GM18867 (cell line): ENCODE results near the gene RNF152.

Source experiments
- ATAC-seq: cut with Tn5 transposase; IDR thresholded peaks from one replicate; pipeline ENCODE4 v1.9.1; 2021; ENCODE audit warnings: mild to moderate bottlenecking, moderate library complexity; ENCODE audit not compliant: unreplicated experiment

RNF152 gene

GRCh38 chr18:61894751-61895524, 2.1 kb upstream of the RNF152 start:
- no peak for ATAC-seq

GRCh38 chr18:61893971-61894750, 1.4 kb upstream of the RNF152 start:
- ATAC-seq = peak; percentile 89

GRCh38 chr18:61893309-61893970, 633 bp upstream of the RNF152 start:
- ATAC-seq = peak; percentile 16

DNA sequence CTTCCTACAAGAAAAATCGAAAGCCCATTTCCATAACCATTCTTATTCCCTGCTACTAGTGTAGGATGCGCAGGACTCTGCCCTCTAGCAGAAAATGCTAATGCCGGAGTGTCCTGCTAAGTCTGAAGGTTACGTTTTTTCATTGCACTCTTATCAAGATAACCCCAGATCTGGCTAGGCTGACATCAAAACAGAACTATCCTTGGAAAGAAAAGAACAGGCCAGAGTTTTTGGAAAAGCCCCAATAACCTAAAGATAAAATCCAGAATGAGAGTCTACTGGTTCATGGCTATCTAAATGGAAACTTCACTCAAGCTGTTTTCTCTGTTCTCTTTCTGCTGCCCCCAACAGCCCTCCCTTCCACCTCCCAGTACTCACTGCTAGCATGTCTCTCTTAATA, 913 bp downstream of the RNF152 start:
- ATAC-seq = no peak

DNA sequence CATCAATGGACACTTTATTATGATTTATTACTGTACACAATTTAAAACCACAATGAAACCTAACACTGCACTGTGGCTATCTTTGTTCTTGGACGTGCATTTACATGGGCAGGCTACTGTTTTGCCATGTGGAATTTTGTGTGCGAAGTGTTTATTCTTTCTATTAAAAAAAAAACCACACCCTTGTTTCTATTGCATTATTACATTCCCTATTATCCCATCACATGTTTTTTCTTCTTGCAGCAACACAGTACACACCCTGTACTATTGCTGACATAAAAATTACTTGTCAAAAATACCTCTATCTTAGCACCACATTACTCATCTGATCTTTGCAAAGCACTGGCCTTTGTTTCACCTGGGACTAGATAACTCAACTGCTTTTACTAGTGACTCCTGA, 1.5 kb downstream of the RNF152 start:
- no peak for ATAC-seq

GRCh38 chr18:61890344-61890743, 2.5 kb downstream of the RNF152 start:
- ATAC-seq = no peak

DNA sequence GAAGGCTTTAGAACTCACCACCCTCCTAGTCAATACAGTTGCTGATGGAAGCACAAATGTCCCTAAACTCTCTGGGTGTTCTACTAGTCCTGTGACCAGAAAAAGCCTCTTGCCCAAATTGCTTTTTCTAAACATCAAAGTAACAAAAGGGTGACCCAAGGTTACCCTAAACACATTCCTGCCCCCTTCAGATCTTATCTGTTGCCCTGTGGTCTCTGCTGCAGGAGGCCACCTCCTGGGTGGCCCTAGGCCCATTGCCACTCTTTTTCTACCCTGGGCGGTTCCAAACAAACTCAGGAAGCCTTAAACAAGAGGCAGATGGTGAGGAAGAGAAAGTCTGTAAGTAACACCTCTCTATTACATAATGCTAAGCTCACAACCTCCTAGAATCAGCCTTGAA, 3.3 kb downstream of the RNF152 start:
- no peak for ATAC-seq

DNA sequence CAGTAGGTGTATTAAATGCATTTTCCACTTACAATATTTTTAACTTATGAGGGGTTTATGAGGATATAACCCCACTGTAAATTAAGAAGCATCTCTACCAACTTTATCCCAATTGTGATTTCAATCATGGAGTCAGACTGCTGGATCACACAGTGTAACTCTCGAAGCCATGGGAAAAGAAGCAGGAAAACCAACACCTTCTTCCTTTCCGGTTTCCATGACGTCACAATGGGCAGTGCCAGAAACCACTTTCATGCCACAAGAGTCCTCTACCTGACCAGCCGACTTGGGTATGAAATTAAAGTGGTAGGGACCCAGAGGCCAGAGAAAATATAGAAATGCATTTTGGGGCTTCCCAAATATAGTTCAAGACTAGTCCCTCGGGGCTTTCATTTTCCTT, 4.2 kb downstream of the RNF152 start:
- no peak for ATAC-seq

- ATAC-seq = no peak
Observed at GRCh38 chr18:61887838-61888237, 5.0 kb downstream of the RNF152 start.

- no peak for ATAC-seq
Observed at GRCh38 chr18:61883547-61883946, 9.3 kb downstream of the RNF152 start.

DNA sequence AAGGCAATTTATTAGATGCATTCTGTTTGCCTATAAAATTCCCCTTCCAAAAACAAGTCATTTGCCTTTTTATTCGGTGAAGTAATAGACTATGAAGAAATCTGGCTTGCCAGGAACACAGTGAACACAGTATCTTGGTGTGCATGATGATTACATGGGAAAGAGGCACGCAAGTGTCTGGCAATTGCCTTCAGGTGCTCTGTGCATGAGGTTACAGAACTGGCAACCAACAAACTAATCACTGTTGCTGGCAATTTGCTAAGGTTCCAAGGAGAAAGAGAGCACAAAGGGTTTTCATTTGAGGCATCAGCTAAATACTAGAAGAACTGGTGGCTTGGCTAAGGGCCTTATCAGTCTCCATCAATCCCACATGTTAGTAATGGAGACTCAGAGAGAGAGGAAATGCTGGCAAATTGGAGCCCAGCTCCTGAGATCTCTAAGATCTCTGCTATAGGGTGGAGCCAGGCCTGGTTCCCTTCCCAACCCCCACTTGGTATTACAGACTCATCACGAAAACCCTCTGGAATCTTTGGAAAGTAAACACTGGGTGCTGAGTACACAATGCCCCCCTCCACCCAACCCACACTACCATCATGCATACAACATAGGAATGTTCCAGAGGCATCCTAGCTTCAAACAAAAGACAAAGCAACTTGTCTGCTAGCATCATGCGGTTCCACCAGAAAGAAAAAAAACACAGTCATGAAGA, 10.4 kb downstream of the RNF152 start:
- no peak for ATAC-seq

DNA sequence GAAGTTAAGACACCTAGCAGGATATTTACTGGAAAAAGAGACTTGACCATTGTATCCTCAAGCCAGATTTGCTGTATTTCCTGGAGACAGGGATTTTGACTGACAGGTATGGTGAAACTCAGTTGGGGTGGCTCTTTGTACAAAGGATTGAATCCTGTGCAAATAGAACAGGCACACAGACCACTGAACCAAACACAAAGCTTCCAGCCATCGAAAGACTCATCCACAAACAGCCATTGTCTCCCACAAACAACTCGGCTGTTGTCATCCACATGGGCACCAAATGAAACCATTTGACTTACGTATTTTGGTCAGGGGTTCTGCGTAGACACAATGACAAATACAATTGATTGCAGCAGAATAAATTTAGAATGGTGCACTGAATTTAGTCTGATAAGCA, 15.9 kb downstream of the RNF152 start:
- no peak for ATAC-seq

- no peak for ATAC-seq
Observed at GRCh38 chr18:61870151-61870550, 22.7 kb downstream of the RNF152 start.

GRCh38 chr18:61869636-61870035, 23.2 kb downstream of the RNF152 start:
- no peak for ATAC-seq

- no peak for ATAC-seq
Observed at GRCh38 chr18:61865466-61866175, 27.2 kb downstream of the RNF152 start.

DNA sequence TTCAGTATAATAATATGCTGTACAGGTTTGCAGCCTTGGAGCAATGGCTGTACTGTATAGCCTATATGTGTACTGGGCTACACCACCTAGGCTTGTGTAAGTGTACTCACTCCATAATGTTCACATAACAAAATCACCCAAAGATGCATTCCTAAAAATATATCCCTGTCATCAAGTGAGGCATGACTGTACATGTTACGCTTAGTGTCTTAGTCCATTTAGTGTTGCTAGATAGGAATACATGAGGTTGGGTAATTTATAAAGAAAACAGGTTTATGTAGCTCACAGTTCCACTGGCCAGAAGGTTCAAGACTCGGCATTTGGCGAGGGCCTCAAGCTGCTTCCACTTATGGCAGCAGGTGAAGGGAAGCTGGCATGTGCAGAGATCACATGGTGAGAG, 31.4 kb downstream of the RNF152 start:
- ATAC-seq = no peak

GRCh38 chr18:61860302-61860701, 32.5 kb downstream of the RNF152 start:
- ATAC-seq = no peak

DNA sequence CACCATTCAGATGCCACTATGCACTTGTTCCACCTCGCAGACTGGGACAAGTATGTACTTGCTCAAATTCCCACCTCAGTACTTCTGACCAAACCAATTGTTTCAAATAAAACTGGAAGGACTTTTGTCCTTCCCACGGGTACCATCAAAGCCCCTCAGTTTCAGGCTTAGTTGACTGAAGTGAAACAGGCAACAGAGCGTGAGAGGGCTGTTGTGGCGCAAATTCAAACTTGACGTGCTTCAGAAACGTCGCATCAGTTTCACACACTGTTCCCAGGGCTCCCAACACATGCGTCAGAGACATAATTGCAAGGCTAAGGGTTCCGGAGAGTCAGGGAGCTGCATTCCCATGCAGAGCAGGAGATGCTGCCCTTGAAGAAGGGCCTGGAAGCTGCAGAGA, 33.7 kb downstream of the RNF152 start:
- no peak for ATAC-seq

DNA sequence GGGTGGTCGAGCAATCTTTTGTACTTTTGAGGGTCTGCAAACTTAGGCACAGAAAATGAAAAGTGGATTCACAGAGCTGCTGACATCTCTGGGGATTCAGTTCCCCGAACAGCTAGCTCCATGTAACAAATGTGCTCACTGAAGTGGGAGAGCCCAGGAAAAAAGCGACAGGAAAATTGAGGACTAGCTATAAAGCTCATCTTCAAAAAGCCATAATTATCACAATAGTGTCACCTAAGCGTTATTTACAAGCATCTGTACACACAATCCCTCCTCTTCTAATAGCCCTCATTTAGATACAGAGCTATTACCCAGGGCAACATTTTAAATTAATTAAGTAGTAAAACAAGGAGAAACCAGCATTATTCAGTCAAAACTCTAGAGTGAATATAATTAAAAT, 36.1 kb downstream of the RNF152 start:
- ATAC-seq = no peak
